WTC11 (cell line): ENCODE results near the gene SEMA7A.

Experiments used
- CREM ChIP-seq: sonication (generic); formaldehyde crosslinking; IDR thresholded peaks from 2 replicates; pipeline ENCODE4 v1.8.1; 2022; ENCODE audit warnings: mild to moderate bottlenecking, missing genetic modification reagents, moderate library complexity
- EMX1 ChIP-seq: fragments of 250-450 bp; sonication (Bioruptor Pico); IDR thresholded peaks from 2 replicates; pipeline ENCODE4 v1.8.0; 2021; ENCODE audit warnings: mild to moderate bottlenecking
- FOXJ3 ChIP-seq: sonication (generic); formaldehyde crosslinking; IDR thresholded peaks from 2 replicates; pipeline ENCODE4 v1.9.0; 2021; ENCODE audit warnings: missing genetic modification reagents, mild to moderate bottlenecking, borderline replicate concordance
- GABPB1 ChIP-seq: sonication (generic); formaldehyde crosslinking; IDR thresholded peaks from 2 replicates; pipeline ENCODE4 v1.8.1; 2023; ENCODE audit warnings: mild to moderate bottlenecking, missing genetic modification reagents
- TEAD4 ChIP-seq: sonication (generic); formaldehyde crosslinking; IDR thresholded peaks from 2 replicates; pipeline ENCODE4 v1.8.0; 2022; ENCODE audit warnings: mild to moderate bottlenecking, missing genetic modification reagents
- ZBTB21 ChIP-seq: sonication (generic); formaldehyde crosslinking; IDR thresholded peaks from 2 replicates; pipeline ENCODE4 v1.8.1; 2023; ENCODE audit warnings: mild to moderate bottlenecking, missing genetic modification reagents, borderline replicate concordance
- ZNF121 ChIP-seq: sonication (generic); formaldehyde crosslinking; IDR thresholded peaks from 2 replicates; pipeline ENCODE4 v1.8.0; 2023; ENCODE audit warnings: missing genetic modification reagents
- TF ChIP-seq, protein P1 (sequence below): fragments of 200-600 bp; IDR thresholded peaks from 2 replicates; pipeline ENCODE4 v1.8.0; 2022; ENCODE audit warnings: antibody characterized with exemption
- TF ChIP-seq, protein P2 (sequence below): sonication (generic); formaldehyde crosslinking; IDR thresholded peaks from 2 replicates; pipeline ENCODE4 v1.8.0; 2022; ENCODE audit warnings: mild to moderate bottlenecking, missing genetic modification reagents
- TF ChIP-seq, protein P3 (sequence below): sonication (generic); formaldehyde crosslinking; IDR thresholded peaks from 2 replicates; pipeline ENCODE4 v1.8.1; 2022; ENCODE audit warnings: mild to moderate bottlenecking, missing genetic modification reagents, moderate library complexity, borderline replicate concordance
- TF ChIP-seq, protein P4 (sequence below): fragments of 250-450 bp; sonication (Bioruptor Pico); conservative IDR thresholded peaks from 2 replicates; pipeline ENCODE4 v1.9.0; 2021; ENCODE audit warnings: mild to moderate bottlenecking

DNA sequence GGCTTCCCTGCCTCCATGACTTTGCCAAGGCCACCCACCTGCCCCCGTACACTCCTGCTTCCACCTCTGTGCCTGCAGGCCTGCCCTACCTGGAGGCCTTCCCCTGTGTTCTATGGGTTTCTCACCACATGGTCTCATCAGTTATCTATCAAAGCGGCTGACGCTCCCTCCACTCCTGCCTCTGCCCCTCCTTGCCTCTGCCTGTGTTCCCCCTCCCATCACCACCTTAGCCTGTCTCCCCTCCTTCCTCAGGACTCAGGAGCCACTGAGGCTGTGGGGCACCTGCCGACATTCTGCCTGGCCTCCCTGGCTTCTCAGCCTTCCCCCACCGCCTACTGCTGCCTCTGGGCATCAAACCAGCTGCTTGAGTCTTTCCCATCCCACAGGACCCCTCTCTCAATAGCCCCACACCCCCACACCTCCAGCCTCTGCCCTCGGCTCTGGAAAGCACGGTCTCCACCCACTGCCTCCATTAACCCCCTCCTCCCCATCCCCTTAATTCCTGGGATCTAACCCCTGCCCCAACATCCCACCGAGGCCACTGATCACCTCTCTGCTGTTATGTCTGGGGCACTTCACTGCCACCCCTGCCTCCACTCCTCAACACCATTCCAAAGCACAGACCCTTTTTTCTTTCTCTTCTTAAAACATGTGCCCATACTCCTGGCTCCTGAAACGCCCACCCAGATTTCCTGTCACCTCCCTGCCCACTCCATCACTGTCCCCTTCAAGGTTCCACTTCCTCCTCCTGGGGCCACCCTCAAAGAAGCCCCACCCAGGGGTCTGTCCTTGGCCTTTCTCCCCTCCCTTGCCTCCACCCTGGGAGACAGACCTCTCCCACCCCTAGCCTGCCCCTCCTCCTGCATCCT lies 41.9 kb downstream of the SEMA7A start:
- no peak for TF ChIP-seq CREM (CRISPR knock-in tag)
- no peak for TF ChIP-seq FOXJ3 (CRISPR knock-in tag)
- TF ChIP-seq EMX1 (CRISPR knock-in tag): no peak
- TF ChIP-seq, protein P1, sequence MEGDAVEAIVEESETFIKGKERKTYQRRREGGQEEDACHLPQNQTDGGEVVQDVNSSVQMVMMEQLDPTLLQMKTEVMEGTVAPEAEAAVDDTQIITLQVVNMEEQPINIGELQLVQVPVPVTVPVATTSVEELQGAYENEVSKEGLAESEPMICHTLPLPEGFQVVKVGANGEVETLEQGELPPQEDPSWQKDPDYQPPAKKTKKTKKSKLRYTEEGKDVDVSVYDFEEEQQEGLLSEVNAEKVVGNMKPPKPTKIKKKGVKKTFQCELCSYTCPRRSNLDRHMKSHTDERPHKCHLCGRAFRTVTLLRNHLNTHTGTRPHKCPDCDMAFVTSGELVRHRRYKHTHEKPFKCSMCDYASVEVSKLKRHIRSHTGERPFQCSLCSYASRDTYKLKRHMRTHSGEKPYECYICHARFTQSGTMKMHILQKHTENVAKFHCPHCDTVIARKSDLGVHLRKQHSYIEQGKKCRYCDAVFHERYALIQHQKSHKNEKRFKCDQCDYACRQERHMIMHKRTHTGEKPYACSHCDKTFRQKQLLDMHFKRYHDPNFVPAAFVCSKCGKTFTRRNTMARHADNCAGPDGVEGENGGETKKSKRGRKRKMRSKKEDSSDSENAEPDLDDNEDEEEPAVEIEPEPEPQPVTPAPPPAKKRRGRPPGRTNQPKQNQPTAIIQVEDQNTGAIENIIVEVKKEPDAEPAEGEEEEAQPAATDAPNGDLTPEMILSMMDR: no peak
- TF ChIP-seq, protein P2, sequence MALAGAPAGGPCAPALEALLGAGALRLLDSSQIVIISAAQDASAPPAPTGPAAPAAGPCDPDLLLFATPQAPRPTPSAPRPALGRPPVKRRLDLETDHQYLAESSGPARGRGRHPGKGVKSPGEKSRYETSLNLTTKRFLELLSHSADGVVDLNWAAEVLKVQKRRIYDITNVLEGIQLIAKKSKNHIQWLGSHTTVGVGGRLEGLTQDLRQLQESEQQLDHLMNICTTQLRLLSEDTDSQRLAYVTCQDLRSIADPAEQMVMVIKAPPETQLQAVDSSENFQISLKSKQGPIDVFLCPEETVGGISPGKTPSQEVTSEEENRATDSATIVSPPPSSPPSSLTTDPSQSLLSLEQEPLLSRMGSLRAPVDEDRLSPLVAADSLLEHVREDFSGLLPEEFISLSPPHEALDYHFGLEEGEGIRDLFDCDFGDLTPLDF (CRISPR knock-in tag): no peak
- TF ChIP-seq ZBTB21 (CRISPR knock-in tag): no peak
- TF ChIP-seq, protein P3, sequence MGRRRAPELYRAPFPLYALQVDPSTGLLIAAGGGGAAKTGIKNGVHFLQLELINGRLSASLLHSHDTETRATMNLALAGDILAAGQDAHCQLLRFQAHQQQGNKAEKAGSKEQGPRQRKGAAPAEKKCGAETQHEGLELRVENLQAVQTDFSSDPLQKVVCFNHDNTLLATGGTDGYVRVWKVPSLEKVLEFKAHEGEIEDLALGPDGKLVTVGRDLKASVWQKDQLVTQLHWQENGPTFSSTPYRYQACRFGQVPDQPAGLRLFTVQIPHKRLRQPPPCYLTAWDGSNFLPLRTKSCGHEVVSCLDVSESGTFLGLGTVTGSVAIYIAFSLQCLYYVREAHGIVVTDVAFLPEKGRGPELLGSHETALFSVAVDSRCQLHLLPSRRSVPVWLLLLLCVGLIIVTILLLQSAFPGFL (CRISPR knock-in tag): no peak
- TF ChIP-seq GABPB1 (CRISPR knock-in tag): no peak
- TF ChIP-seq TEAD4: no peak
- TF ChIP-seq, protein P4, sequence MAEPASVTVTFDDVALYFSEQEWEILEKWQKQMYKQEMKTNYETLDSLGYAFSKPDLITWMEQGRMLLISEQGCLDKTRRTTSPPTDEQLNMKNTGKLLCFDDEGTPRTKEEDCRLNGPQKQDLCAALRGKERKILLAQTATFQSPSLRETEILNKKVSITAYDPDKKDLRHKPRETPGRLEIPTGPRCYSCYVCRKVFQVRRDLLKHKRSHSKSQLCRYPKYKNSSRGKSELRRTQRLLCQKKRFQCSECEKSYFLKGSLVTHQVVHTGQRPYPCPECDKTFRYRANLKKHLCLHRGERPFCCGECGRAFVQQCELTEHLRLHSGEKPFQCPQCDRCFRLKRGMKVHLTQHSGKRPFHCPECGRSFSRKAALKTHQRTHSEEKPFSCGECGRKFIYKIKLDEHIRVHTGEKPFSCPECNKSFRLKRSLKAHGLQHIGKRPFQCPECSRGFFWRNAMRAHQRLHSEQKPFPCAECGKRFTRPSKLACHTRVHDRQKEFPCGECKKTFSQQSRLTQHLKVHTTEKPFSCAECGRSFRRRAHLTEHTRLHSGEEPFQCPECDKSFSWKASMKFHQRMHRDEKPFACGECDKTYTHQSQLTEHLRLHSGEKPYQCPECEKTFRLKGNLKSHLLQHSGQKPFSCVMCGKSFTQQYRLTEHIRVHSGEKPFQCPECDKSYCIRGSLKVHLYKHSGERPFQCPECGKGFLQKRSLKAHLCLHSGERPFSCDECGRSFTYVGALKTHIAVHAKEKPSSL (CRISPR knock-in tag): no peak
- TF ChIP-seq ZNF121: no peak
